ENCODE measurements around the gene PDZRN4. TPM values are rescaled to one million over a fixed set of nuclear protein-coding genes. Genes with fewer than 3 reads are reported as not detected.
A peak's percentile ranks its signal among the peaks of the same experiment; 100 is the strongest.

PDZRN4 gene
- total RNA-seq, result not detected in 2 replicates
- polyA plus RNA-seq, result not detected in 2 replicates
- not detected in 2 replicates for polyA plus RNA-seq (2011; cell fraction: cytosol; rRNA removed)
- polyA plus RNA-seq (2011; cell fraction: nucleus; rRNA removed), result not detected in 2 replicates
- polyA plus RNA-seq (2012), result not detected in 2 replicates
- not detected in 2 replicates for polyA minus RNA-seq
- polyA minus RNA-seq (2011; cell fraction: cytosol; rRNA and poly(A)+ RNA removed), result not detected
- polyA minus RNA-seq (2011; cell fraction: nucleus; rRNA and poly(A)+ RNA removed), result not detected in 2 replicates
- percentile 5 among the genes with signal in this experiment for Bru-seq, nascent RNA
- BruChase-seq, experiment 1, labeled RNA remaining after a 6-hour chase, result percentile 0 among the genes with signal in this experiment
- percentile 1 among the genes with signal in this experiment for BruChase-seq, experiment 2, labeled RNA remaining after a 2-hour chase
- long read RNA-seq, result 0 reads

- ChIA-PET POLR2A (no interaction called here), CTCF (interaction anchor here (1.1 kb wide), 1 partner anchor 242 kb away, joined by 3 read pairs; no protein-coding TSS in a partner anchor)
- H3K9me1 ChIP-seq (replicated peaks; ENCODE audit: control insufficient read depth, extremely low read depth, insufficient read depth, low read length), result no peaks in the 10 kb centered on the region
- no peaks in the 10 kb centered on the region for H4K20me1 ChIP-seq (replicated peaks; ENCODE audit: control insufficient read depth, extremely low read depth, insufficient read depth, low read length)
- H3K36me3 ChIP-seq (ENCODE audit: control insufficient read depth in 2 of 2, extremely low read depth in 1 of 2, insufficient read depth in 2 of 2, low read length in 2 of 2), result no peaks in the 10 kb centered on the region
- intact Hi-C loops (cut with micrococcal nuclease), result loop anchor here (2.0 kb wide), 1 partner anchor 173 kb away; no protein-coding TSS in a partner anchor
- H2AFZ ChIP-seq (ENCODE audit: low read depth, low read length), result no peak within 1 kb of the TSS
- H3K27ac ChIP-seq (ENCODE audit: insufficient read depth, low read depth, low read length), result no peak within 1 kb of the TSS
- FAIRE-seq (no peak), DNase-seq (ENCODE audit: low read depth, low spot score) (peak; percentile 12)
- H3K79me2 ChIP-seq (ENCODE audit: control insufficient read depth, insufficient read depth, low read length), result no peaks in the 10 kb centered on the region
- peaks cover 28 to 39% of the 10 kb centered on the region in 2 experiments for H3K27me3 ChIP-seq (ENCODE audit: control insufficient read depth in 2 of 2, insufficient read depth in 2 of 2, low read length in 2 of 2)
- BruUV-seq (replicated peaks), result no TSS peak
- H3K4me1 ChIP-seq (ENCODE audit: control insufficient read depth, extremely low read depth, insufficient read depth, low read length), result peaks cover 4% of the 10 kb centered on the region
- TF ChIP-seq EZH2 (IDR thresholded peaks at IDR 0.05; ENCODE audit: borderline replicate concordance, low read depth, low read length, severe bottlenecking) (peak; percentile 96), POLR2A (IDR thresholded peaks at IDR 0.05; ENCODE audit: low read depth, low read length) (no peak)
- H3K4me3 ChIP-seq (replicated peaks in 1 of 3; ENCODE audit: insufficient read depth in 1 of 3, low read depth in 1 of 3, low read length in 3 of 3), result peak within 1 kb of the TSS in 2 of 3 experiments; percentile 3 to 23
- no peak within 1 kb of the TSS for H3K9ac ChIP-seq (replicated peaks; ENCODE audit: extremely low read depth, insufficient read depth, low read length)
- dilution Hi-C loops (cut with MboI; ENCODE audit: extremely low pct_ligation_motif_present, low sequenced_read_pairs), result no loop called here
- no peaks in the 10 kb centered on the region for H3K9me3 ChIP-seq (replicated peaks; ENCODE audit: control insufficient read depth, insufficient read depth, low read length)
- peak within 1 kb of the TSS; percentile 38 for H3K4me2 ChIP-seq (ENCODE audit: insufficient read depth, low read length)
Observed at GRCh38 chr12:41188058-41188840, at the start of gene PDZRN4. TSS of gene PDZRN4 (plus strand) at chr12:41188320.

GRCh38 chr12:41140117-41140516, 48.0 kb upstream of the PDZRN4 start:
- DNase-seq (ENCODE audit: low read depth, low spot score), result peak; percentile 28
- Histone ChIP-seq H3K4me3 (replicated peaks in 1 of 3; ENCODE audit: insufficient read depth in 1 of 3, low read depth in 1 of 3, low read length in 3 of 3) (no peak overlapping the region), H3K4me1 (ENCODE audit: control insufficient read depth, extremely low read depth, insufficient read depth, low read length) (peaks cover 2% of the 10 kb centered on the region), H3K27me3 (ENCODE audit: control insufficient read depth in 2 of 2, insufficient read depth in 2 of 2, low read length in 2 of 2) (no peaks in the 10 kb centered on the region), H3K36me3 (ENCODE audit: control insufficient read depth in 2 of 2, extremely low read depth in 1 of 2, insufficient read depth in 2 of 2, low read length in 2 of 2) (no peaks in the 10 kb centered on the region), H2AFZ (ENCODE audit: low read depth, low read length) (no peak overlapping the region), H3K9me1 (replicated peaks; ENCODE audit: control insufficient read depth, extremely low read depth, insufficient read depth, low read length) (no peaks in the 10 kb centered on the region), H3K27ac (ENCODE audit: insufficient read depth, low read depth, low read length) (no peak overlapping the region), H3K9me3 (replicated peaks; ENCODE audit: control insufficient read depth, insufficient read depth, low read length) (no peaks in the 10 kb centered on the region), H4K20me1 (replicated peaks; ENCODE audit: control insufficient read depth, extremely low read depth, insufficient read depth, low read length) (no peaks in the 10 kb centered on the region), H3K9ac (replicated peaks; ENCODE audit: extremely low read depth, insufficient read depth, low read length) (no peak overlapping the region), H3K79me2 (ENCODE audit: control insufficient read depth, insufficient read depth, low read length) (no peaks in the 10 kb centered on the region), H3K4me2 (ENCODE audit: insufficient read depth, low read length) (no peak overlapping the region)
- intact Hi-C loops (cut with micrococcal nuclease), result no loop called here
- POLR2A ChIA-PET, result interaction anchor here (0.6 kb wide), 1 partner anchor 1435 kb away, joined by 4 read pairs; no protein-coding TSS in a partner anchor
- FAIRE-seq, result no peak
- TF ChIP-seq POLR2AphosphoS5 (IDR thresholded peaks at IDR 0.05; ENCODE audit: insufficient read depth, low read depth, low read length), result no peak
- TF ChIP-seq FOS (IDR thresholded peaks at IDR 0.05; ENCODE audit: borderline replicate concordance, insufficient read depth, low read length), result peak; percentile 19
- BruUV-seq (replicated peaks), result no TSS peak
- dilution Hi-C loops (cut with MboI; ENCODE audit: extremely low pct_ligation_motif_present, low sequenced_read_pairs), result no loop called here
- CTCF ChIA-PET, result interaction anchor here (1.5 kb wide), 1 partner anchor 11 kb away, joined by 3 read pairs; no protein-coding TSS in a partner anchor
